GM23248 (cell line): ENCODE results near the gene GFOD1.

Source experiments
- EZH2 ChIP-seq: fragments of 200-600 bp; sonication (generic); IDR thresholded peaks from 2 replicates; pipeline ENCODE4 v1.6.1; 2018; ENCODE audit warnings: antibody characterized with exemption, mild to moderate bottlenecking; ENCODE audit not compliant: insufficient read depth, poor library complexity, severe bottlenecking
- EZH2phosphoT487 ChIP-seq: fragments of 200-600 bp; sonication (generic); IDR thresholded peaks from 2 replicates; pipeline ENCODE4 v1.6.1; 2018; ENCODE audit warnings: antibody characterized with exemption, moderate library complexity, mild to moderate bottlenecking, low read depth; ENCODE audit not compliant: insufficient read depth

- no peak for TF ChIP-seq EZH2phosphoT487
- no peak for TF ChIP-seq EZH2
These were observed 75.9 kb downstream of the GFOD1 start for GRCh38 chr6:13411484-13411883.
